Measurements from ENCODE around the gene CROCC. TPM values are rescaled to one million over a fixed set of nuclear protein-coding genes. Genes with fewer than 3 reads are reported as not detected.
A peak's percentile ranks its signal among the peaks of the same experiment; 100 is the strongest.

The CROCC gene
- total and polyA plus RNA-seq, 9 of the 15 experiments (the other 6 are each of a cell fraction or from before 2014, with no cell fraction given): 0.17 to 15.4 (median 7.6) TPM

GRCh38 chr1:16960560-16961296, 39.0 kb downstream of the CROCC start (continued):
- TF ChIP-seq, protein P1, sequence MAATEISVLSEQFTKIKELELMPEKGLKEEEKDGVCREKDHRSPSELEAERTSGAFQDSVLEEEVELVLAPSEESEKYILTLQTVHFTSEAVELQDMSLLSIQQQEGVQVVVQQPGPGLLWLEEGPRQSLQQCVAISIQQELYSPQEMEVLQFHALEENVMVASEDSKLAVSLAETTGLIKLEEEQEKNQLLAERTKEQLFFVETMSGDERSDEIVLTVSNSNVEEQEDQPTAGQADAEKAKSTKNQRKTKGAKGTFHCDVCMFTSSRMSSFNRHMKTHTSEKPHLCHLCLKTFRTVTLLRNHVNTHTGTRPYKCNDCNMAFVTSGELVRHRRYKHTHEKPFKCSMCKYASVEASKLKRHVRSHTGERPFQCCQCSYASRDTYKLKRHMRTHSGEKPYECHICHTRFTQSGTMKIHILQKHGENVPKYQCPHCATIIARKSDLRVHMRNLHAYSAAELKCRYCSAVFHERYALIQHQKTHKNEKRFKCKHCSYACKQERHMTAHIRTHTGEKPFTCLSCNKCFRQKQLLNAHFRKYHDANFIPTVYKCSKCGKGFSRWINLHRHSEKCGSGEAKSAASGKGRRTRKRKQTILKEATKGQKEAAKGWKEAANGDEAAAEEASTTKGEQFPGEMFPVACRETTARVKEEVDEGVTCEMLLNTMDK (IDR thresholded peaks at IDR 0.05; ENCODE audit: borderline replicate concordance, insufficient read depth, low read depth, low read length, poor library complexity, severe bottlenecking): peak; percentile 52
- TF ChIP-seq STAT5B (CRISPR knock-in tag; IDR thresholded peaks at IDR 0.05) (no peak), GTF2B (IDR thresholded peaks at IDR 0.05; ENCODE audit: extremely low read depth, insufficient read length) (no peak), JUNB (CRISPR knock-in tag; conservative IDR thresholded peaks at IDR 0.05) (no peak), PREB (CRISPR knock-in tag; IDR thresholded peaks at IDR 0.05) (no peak), NFXL1 (CRISPR knock-in tag; IDR thresholded peaks at IDR 0.05) (no peak), MAFK (IDR thresholded peaks at IDR 0.05; ENCODE audit: low read length) (no peak), ZBTB8A (IDR thresholded peaks at IDR 0.05; ENCODE audit: partially characterized antibody) (no peak), PCBP2 (IDR thresholded peaks at IDR 0.05; ENCODE audit: low read depth, low read length, poor library complexity, severe bottlenecking) (no peak), TOE1 (IDR thresholded peaks at IDR 0.05; ENCODE audit: borderline replicate concordance) (no peak), TOE1 (CRISPR knock-in tag; IDR thresholded peaks at IDR 0.05; ENCODE audit: borderline replicate concordance, low read depth) (no peak), ZNF511 (CRISPR knock-in tag; IDR thresholded peaks at IDR 0.05) (no peak), ZNF277 (CRISPR knock-in tag; IDR thresholded peaks at IDR 0.05; ENCODE audit: borderline replicate concordance) (no peak), RUNX1 (IDR thresholded peaks at IDR 0.05; ENCODE audit: low read depth) (0 out of 2 replicates have a peak, but pooled peaks have one; percentile 44), FOXJ3 (CRISPR knock-in tag; IDR thresholded peaks at IDR 0.05) (no peak), SIN3A (IDR thresholded peaks at IDR 0.05; ENCODE audit: borderline replicate concordance in 2 of 2, control insufficient read depth in 1 of 2, low read depth in 2 of 2, low read length in 2 of 2) (peak; percentile 47 to 70; a peak in 1 of 4 replicates)
- TF ChIP-seq, protein P2, sequence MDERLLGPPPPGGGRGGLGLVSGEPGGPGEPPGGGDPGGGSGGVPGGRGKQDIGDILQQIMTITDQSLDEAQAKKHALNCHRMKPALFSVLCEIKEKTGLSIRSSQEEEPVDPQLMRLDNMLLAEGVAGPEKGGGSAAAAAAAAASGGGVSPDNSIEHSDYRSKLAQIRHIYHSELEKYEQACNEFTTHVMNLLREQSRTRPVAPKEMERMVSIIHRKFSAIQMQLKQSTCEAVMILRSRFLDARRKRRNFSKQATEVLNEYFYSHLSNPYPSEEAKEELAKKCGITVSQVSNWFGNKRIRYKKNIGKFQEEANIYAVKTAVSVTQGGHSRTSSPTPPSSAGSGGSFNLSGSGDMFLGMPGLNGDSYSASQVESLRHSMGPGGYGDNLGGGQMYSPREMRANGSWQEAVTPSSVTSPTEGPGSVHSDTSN (CRISPR knock-in tag; IDR thresholded peaks at IDR 0.05; ENCODE audit: low read depth): no peak
- TF ChIP-seq, protein P2 (tag; conservative IDR thresholded peaks at IDR 0.05; ENCODE audit: low read depth): no peak
